Measurements from ENCODE around the gene PPP1R2. TPM values are rescaled to one million over a fixed set of nuclear protein-coding genes. Genes with fewer than 3 reads are reported as not detected.

The PPP1R2 gene
- polyA plus RNA-seq, 4 donors: 50.5 to 75.4 (median 57.9) TPM

GRCh38 chr3:195568630-195569029, 25.5 kb upstream of the PPP1R2 start:
- no peak for DNase-seq (ENCODE audit: low read depth in 4 of 4, low spot score in 3 of 4)

- no peak for DNase-seq (ENCODE audit: low read depth in 4 of 4, low spot score in 3 of 4)
These were observed 23.7 kb upstream of the PPP1R2 start for GRCh38 chr3:195566797-195567196.

DNA sequence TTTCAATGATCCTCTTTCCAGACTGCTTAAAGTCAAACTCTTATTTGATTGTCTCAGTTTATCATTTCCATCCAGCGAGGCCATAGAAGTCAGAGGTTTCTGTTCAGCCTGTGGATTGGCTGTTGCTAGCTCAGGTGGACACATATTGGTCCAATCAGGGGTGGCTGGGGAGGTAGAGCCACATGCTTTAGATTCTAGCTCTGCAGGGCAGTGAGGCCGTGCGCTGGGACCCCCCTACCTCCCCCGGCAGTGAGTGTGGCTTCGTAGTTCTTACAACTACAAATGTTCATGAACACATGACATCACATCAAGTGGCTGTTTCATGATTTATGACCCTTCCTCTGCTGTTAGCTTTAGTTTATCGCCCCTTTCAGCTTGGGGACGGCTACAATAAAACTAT, 22.6 kb upstream of the PPP1R2 start:
- no peak for DNase-seq (ENCODE audit: low read depth in 4 of 4, low spot score in 3 of 4)

- DNase-seq (ENCODE audit: low read depth in 4 of 4, low spot score in 3 of 4): no peak
These were observed 20.2 kb upstream of the PPP1R2 start for GRCh38 chr3:195563317-195563716.

GRCh38 chr3:195559723-195560409, 16.7 kb upstream of the PPP1R2 start:
- DNase-seq (ENCODE audit: low read depth in 4 of 4, low spot score in 3 of 4): no peak

- no peak for DNase-seq (ENCODE audit: low read depth in 4 of 4, low spot score in 3 of 4)
These were observed 15.5 kb upstream of the PPP1R2 start for GRCh38 chr3:195558602-195559001.

GRCh38 chr3:195557322-195557721, 14.2 kb upstream of the PPP1R2 start:
- no peak for DNase-seq (ENCODE audit: low read depth in 4 of 4, low spot score in 3 of 4)

GRCh38 chr3:195556390-195556789, 13.3 kb upstream of the PPP1R2 start:
- no peak for DNase-seq (ENCODE audit: low read depth in 4 of 4, low spot score in 3 of 4)

DNA sequence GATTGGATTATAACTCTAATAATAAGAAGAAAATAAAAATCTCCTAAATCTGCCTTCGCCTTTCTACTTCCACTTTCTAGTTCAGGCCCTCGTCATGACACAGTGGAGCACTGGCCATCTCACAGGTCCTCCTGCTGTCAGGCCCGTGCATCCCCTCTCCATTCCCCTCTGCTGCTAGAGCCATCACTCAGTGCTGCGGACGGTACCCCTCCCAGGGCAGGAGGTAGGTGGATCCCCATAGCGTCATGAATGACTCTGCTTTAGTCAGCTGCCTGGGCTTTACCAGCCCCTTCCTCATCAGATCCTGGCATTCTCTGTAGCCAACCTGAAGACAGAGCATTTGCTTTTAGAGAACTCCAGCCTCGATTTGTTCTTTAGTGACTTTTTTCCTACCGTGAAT, 12.0 kb upstream of the PPP1R2 start:
- no peak for DNase-seq (ENCODE audit: low read depth in 4 of 4, low spot score in 3 of 4)

DNA sequence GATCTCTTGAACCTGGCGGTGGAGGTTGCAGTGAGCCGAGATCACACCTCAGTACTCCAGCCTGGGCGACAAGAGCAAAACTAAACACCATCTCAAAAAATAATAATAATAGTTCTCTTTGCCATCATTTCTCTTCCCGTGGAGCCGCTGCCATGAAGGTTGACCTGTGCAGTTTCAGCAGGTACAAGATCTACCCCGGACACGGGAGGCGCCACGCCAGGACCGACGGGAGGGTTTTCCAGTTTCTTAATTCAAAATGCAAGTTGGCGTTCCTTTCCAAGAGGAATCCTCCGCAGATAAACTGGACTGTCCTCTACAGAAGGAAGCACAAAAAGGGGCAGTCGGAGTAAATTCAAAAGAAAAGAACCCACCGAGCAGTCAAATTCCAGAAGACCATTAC, 11.3 kb upstream of the PPP1R2 start:
- DNase-seq (ENCODE audit: low read depth in 4 of 4, low spot score in 3 of 4): no peak

GRCh38 chr3:195553268-195553667, 10.1 kb upstream of the PPP1R2 start:
- no peak for DNase-seq (ENCODE audit: low read depth in 4 of 4, low spot score in 3 of 4)

GRCh38 chr3:195551381-195551978, 8.4 kb upstream of the PPP1R2 start:
- no peak for DNase-seq (ENCODE audit: low read depth in 4 of 4, low spot score in 3 of 4)

DNA sequence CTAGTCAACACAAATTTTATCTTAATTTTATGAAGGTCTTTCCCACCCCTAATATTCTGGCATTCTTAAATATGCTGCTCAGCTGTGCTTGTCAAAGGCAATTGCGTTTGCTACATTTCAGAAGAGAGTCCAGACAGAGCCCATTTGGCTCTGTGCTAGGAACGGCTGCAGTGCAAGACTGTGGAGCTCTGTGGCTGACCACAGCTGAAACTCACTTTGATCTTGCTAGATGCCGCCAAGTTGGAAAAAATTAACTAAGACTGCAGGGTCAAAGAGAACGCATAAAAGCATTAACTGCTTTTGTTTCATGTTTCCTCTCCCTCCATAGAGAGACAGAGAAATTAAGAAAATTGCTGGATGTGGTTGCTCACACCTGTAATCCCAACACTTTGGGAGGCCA, 7.6 kb upstream of the PPP1R2 start:
- peak in 2 of 4 donors; percentile 32 to 46 for DNase-seq (ENCODE audit: low read depth in 4 of 4, low spot score in 3 of 4)

DNA sequence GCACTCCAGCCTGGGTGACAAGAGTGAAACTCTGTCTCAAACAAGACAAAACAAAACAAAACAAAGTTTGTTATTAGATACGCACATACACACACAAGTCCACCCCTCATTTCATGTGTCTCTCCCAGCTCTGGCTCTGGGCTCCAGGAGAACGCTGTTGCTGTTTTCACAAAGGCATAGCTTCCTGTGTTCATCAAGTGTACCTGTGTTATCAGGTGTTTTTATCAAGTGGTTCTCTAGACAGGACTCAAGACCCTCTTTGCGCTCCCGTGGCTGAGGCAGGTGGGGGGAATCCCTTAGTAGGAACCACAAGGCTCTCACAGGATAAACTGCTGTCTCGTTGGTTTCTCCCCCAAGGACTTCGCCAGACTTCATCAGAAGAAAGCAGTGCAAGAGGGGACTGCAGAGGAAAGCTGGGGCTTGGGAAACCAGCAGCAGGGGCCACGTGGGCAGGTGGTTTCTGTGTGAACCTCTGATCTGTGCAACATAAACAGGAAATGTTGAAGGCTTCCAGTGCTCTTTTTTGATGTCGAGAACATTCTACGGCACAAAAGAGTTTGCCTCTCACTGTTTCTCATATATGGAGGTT, 6.9 kb upstream of the PPP1R2 start:
- DNase-seq (ENCODE audit: low read depth in 4 of 4, low spot score in 3 of 4): no peak

DNA sequence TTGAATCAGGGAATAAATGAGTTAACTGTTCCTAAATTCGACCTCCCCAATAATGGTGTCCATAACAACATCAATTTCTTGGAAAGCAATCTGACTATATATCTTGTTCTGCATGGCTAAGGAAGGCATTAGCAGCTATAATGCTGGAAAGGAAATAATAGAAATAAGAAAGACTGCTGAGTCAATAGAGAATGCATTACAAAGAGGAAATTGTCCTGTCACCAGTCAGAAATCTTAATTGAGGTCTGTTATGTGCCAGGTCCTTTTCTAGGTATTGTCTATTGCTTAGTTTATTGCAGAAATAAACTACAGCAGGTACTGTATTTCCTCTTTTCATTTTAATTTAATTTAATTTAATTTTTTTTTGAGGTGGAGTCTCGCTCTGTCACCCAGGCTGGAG, 5.9 kb upstream of the PPP1R2 start:
- no peak for DNase-seq (ENCODE audit: low read depth in 4 of 4, low spot score in 3 of 4)

DNA sequence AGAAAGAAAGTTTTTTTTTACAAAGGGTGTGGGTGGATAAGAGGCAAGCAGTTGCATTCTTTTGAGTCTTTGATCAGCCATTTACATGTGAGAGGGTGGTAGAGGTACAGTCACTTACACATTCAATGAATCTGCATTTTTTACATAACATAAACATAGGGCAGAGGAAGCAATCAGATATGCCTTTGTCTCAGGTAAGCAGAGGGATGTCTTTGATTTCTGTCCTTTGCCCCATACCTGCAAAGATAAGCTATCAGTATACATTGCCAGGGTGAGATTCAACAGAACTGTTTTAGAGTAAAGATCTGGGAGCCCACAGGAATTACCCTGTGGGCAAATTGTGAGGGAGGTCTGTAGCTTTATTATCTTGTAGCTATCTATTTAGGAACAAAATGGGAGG, 5.4 kb upstream of the PPP1R2 start:
- DNase-seq (ENCODE audit: low read depth in 4 of 4, low spot score in 3 of 4): no peak

DNA sequence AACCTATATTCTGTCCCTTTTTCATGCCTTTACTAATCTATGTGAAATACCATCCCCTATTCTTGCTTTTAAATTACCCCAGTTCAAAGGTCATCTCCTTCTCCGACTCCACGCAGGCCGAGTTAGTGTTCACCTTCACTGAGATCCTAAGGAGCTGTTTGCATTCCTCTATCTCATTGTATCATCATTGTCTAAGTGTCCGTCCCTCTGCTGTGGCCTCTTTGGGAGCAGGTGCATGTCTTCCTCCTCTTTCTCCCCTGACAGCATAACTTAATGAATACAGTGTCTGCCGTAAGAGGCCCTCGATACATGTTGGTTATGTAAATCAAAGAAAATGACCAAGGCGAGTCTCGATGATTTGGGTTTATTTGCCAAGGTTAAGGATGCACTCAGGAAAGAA, 4.9 kb upstream of the PPP1R2 start:
- DNase-seq (ENCODE audit: low read depth in 4 of 4, low spot score in 3 of 4): no peak

- no peak for DNase-seq (ENCODE audit: low read depth in 4 of 4, low spot score in 3 of 4)
These were observed 3.0 kb upstream of the PPP1R2 start for GRCh38 chr3:195546130-195546560.

GRCh38 chr3:195544634-195545033, 1.5 kb upstream of the PPP1R2 start:
- DNase-seq (ENCODE audit: low read depth in 4 of 4, low spot score in 3 of 4): no peak

GRCh38 chr3:195544230-195544536, 1.1 kb upstream of the PPP1R2 start:
- no peak for DNase-seq (ENCODE audit: low read depth in 4 of 4, low spot score in 3 of 4)

DNA sequence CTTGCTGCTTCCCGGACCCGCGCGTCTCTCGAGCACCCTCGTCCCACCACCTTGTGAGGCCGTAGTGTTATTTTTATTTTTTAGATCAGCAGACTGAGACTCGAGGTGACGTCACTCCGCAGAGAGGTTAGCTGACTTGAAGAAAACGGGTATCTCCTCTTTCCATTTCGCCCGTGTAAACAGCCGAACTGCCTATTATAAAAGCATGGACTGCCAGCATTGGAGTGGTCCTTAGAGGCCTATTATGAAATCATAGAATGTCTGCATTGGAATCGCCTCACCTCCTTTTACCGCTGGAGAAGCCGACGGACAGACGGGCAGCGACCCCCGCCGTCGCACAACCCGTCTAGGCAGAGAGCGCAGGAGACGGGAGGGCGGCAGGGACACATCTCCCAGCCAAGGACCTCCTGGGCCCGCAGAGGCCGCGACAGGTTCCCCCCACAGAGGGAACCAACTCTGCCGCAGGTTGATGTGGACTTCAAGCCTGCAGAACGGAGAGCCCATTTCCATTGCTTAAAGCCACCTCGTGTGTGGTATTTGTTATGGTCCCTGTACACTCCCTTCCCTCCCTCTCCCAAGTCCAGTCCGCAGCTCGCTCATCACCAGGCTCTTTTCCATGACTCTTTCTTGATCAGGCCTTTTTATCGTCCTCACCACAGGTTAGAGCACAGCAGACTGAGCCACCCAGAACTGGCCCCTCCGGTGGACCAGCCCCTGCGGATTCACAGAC, 540 bp upstream of the PPP1R2 start:
- DNase-seq (ENCODE audit: low read depth in 4 of 4, low spot score in 3 of 4): peak in 1 of 4 donors; percentile 56

DNA sequence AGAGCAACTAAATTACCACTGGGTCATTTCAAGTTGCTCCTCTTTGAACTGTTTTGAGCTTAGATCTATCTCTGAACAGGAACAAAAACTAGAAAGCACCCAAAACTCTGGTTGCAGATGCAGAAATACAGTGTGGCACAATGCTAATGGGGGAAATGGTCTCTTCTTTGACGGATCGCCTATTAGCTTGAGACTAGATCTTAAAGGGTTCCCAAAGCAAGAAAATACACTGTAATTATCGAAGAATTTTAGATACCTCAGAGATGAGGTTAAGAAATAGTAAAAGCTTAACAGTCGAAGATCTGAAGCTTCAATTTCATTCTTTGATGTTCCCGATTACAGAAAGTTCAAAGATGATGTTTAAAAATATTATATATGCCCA, 818 bp downstream of the PPP1R2 start:
- no peak for DNase-seq (ENCODE audit: low read depth in 4 of 4, low spot score in 3 of 4)

Data from left renal pelvis (tissue), 4 donors.